Neural progenitor cell (in vitro differentiated cells): ENCODE data around the gene SOCS2.

Experiments
- CTCF ChIP-seq: fragments of 200-600 bp; sonication (generic); IDR thresholded peaks from 2 replicates; pipeline ENCODE4 v1.5.1; 2017; ENCODE audit warnings: antibody characterized with exemption, mild to moderate bottlenecking
- EZH2phosphoT487 ChIP-seq: fragments of 200-600 bp; sonication (generic); IDR thresholded peaks from 2 replicates; pipeline ENCODE4 v1.6.1; 2017; ENCODE audit warnings: antibody characterized with exemption

GRCh38 chr12:93616584-93617101 lies 44.2 kb downstream of the SOCS2 start:
- no peak for TF ChIP-seq CTCF
- no peak for TF ChIP-seq EZH2phosphoT487
